Skeletal muscle tissue (tissue), 4 donors: Measurements from ENCODE around the gene HDDC3. TPM values are rescaled to one million over a fixed set of nuclear protein-coding genes. Genes with fewer than 3 reads are reported as not detected.

Source experiments
- H3K27ac ChIP-seq: one replicate; pipeline ENCODE4 v1.7.0; 2013; ENCODE audit warnings: mild to moderate bottlenecking, low read depth, low read length, inconsistent platforms
- H3K27me3 ChIP-seq, 3 donors: one replicate each; pipeline ENCODE4 v1.7.0; 2013; ENCODE audit warnings: low read length in 3 of 3; ENCODE audit not compliant: control insufficient read depth in 3 of 3, insufficient read depth in 3 of 3
- H3K36me3 ChIP-seq, 3 donors: one replicate each; pipeline ENCODE4 v1.7.0; 2013; ENCODE audit warnings: low read length in 3 of 3; ENCODE audit not compliant: control insufficient read depth in 3 of 3, insufficient read depth in 3 of 3
- H3K4me1 ChIP-seq, 3 donors: one replicate each; pipeline ENCODE4 v1.7.0; 2013; ENCODE audit warnings: low read length in 3 of 3, mild to moderate bottlenecking in 3 of 3; ENCODE audit not compliant: control insufficient read depth in 3 of 3, insufficient read depth in 3 of 3
- H3K4me3 ChIP-seq, 3 donors: one replicate each; pipeline ENCODE4 v1.7.0; 2013; ENCODE audit warnings: low read length in 3 of 3
- H3K9ac ChIP-seq, 3 donors: one replicate each; pipeline ENCODE4 v1.7.0; 2013; ENCODE audit warnings: low read length in 3 of 3, mild to moderate bottlenecking in 3 of 3, moderate library complexity in 2 of 3, low read depth in 1 of 3
- H3K9me3 ChIP-seq, 3 donors: one replicate each; pipeline ENCODE4 v1.7.0; 2013; ENCODE audit warnings: low read length in 3 of 3; ENCODE audit not compliant: control insufficient read depth in 3 of 3
- total RNA-seq: library from RNA; depleted of rRNA; stranded (reverse); fragments of >200 nt; gene quantifications from one replicate; pipeline ENCODE4 v1.2.3, GENCODE V29; 2014
- donor health status: Osteomylitis.

HDDC3 gene
- total RNA-seq, 1 donor from 2014 or later: 5.7 TPM

DNA sequence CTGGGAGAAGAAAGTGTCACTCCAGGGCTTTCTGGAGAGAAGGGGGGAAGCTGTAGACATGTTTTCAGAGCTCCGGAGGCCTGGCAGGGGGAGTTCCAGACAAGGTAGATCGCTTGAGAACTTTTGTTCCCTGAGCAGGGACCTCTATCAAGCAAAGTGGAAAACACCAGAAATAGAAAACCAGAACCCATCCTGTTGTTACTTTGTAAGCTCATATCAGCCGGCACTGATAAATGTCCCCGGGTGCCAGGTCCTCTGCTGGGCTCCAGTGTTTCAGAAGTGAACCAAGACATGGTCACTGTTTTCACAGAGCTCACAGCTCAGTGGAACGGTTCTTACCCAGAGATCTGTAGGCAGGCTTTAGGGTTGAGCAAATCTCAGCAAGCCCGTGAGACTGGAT is 13.5 kb downstream of the HDDC3 start:
- Histone ChIP-seq H3K9me3 (no peaks in the 10 kb centered on the region), H3K27ac (no peak overlapping the region), H3K36me3 (peaks cover 62 to 70% (median 63%) of the 10 kb centered on the region in 3 donors), H3K4me1 (peaks cover 20 to 47% (median 45%) of the 10 kb centered on the region in 3 donors), H3K4me3 (no peak overlapping the region), H3K27me3 (no peaks in the 10 kb centered on the region), H3K9ac (no peak overlapping the region)

DNA sequence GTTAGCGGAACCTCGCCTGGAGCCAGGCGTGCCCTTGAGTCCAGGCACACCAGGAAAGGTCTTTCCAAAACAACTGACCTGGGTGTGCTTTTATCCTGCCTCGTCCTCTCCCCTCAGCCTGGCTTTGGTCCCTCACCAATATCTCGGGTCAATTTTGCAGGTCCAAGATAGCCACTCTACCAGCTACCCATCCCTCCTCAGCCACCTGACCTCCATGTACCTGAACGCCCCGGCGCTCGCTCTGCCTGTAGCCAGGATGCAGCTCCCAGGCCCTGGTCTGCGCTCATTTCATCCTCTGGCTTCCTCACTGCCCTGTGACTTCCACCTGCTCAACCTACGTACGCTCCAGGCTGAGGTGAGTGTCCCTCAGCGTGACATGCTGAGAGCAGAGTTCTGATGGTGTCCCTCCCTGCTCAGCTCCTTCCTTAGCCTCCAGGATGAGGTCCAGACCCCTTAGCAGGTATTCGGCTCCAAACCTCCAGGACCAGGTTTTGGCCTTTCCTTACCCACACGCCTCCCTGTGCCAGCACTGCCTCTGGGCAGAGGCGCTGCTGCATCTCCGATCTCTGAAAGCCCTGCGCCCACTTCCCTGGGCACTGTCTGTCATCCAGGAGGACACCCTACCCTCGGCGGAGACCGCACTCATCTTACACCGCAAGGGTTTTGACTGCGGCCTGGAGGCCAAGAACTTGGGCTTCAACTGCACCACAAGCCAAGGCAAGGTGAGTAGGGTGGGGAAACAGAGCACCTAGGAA is 14.1 kb downstream of the HDDC3 start:
- peak overlapping the region in 2 of 3 donors; percentile 43 to 82 for H3K9ac ChIP-seq
- no peak overlapping the region for H3K4me3 ChIP-seq
- H3K27ac ChIP-seq: no peak overlapping the region
- H3K36me3 ChIP-seq: peaks cover 68 to 74% (median 69%) of the 10 kb centered on the region in 3 donors
- H3K9me3 ChIP-seq: no peaks in the 10 kb centered on the region
- peaks cover 20 to 49% (median 48%) of the 10 kb centered on the region in 3 donors for H3K4me1 ChIP-seq
- no peaks in the 10 kb centered on the region for H3K27me3 ChIP-seq

DNA sequence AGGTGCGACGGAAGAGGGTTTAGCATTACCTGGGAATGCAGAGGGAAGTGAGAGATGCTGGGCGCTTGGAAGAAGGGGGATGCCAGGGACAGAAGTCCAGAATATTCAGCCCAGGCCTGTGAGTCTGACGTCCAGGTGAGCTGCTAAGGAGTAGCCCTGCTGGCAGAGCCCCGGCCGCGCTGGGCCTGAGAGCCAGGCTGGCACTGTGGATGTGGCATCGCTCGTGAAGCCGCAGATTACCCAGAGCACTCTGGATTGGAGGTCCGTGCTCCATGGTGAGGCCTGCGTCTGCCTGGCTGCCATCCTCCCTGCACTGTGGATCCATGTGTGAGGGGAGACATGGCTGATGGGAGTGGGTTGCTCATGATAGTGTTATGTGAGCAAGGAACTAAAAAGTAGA is 14.8 kb downstream of the HDDC3 start:
- H3K4me3 ChIP-seq: peak overlapping the region in 1 of 3 donors; percentile 69
- H3K27me3 ChIP-seq: no peaks in the 10 kb centered on the region
- H3K4me1 ChIP-seq: peaks cover 20 to 49% (median 48%) of the 10 kb centered on the region in 3 donors
- H3K27ac ChIP-seq: peak overlapping the region; percentile 92
- H3K9ac ChIP-seq: peak overlapping the region in 1 of 3 donors; percentile 82
- H3K36me3 ChIP-seq: peaks cover 75 to 81% (median 76%) of the 10 kb centered on the region in 3 donors
- no peaks in the 10 kb centered on the region for H3K9me3 ChIP-seq

DNA sequence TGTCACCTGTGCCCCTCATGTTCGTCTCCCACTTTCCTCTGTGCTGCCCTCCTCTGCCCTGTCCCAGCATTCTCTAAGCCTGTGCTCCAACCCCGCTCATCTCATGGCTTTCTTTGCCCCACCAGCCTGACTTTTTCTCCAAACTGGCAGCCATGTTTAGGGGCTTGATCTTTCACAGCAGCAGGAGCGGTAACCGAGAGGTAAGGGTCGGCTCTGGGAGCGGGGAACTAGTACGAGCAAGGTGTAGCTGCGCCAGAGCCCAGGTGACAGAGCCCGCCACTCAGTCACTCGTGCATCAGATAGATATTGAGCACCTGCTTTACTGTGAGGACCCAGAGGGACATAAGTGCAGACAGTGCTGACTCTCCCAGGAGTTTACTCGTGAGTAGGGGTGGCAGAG is 15.9 kb downstream of the HDDC3 start:
- no peaks in the 10 kb centered on the region for H3K9me3 ChIP-seq
- peaks cover 20 to 49% (median 48%) of the 10 kb centered on the region in 3 donors for H3K4me1 ChIP-seq
- H3K9ac ChIP-seq: peak overlapping the region; percentile 24 to 82 (median 52)
- H3K4me3 ChIP-seq: peak overlapping the region in 2 of 3 donors; percentile 47 to 69
- peaks cover 83 to 92% (median 84%) of the 10 kb centered on the region in 3 donors for H3K36me3 ChIP-seq
- peak overlapping the region; percentile 92 for H3K27ac ChIP-seq
- no peaks in the 10 kb centered on the region for H3K27me3 ChIP-seq

DNA sequence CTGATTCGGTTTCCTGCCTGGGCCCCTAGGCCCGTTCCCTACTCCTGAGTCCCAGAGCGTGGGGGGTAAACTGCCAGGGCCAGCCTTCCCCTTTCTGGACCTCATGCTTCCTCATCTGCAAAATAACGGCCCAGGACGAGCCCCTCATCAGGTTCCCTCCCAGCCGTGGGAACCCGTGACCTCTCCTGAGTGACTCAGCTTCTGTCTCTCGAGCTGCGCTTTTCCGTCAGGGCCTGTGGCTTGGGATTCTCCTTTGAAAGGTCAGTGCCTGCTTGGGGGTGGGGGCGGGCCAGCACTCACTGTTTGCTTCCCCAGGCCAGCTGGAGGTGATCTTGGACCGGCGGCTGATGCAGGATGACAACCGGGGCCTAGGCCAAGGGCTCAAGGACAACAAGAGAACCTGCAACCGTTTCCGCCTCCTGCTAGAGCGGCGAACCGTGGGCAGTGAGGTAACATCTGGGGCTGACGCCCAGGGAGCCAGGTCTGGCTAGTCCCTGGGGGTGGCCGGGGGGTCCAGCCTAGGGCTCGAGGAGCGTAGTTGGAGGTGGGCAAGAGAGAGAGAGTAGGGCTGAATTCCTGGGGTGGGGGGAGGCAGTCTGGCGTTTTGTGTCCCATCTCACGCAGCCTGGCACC is 16.4 kb downstream of the HDDC3 start:
- peak overlapping the region; percentile 92 for H3K27ac ChIP-seq
- H3K27me3 ChIP-seq: no peaks in the 10 kb centered on the region
- H3K4me1 ChIP-seq: peaks cover 20 to 49% (median 48%) of the 10 kb centered on the region in 3 donors
- peak overlapping the region; percentile 52 to 82 (median 76) for H3K9ac ChIP-seq
- H3K9me3 ChIP-seq: no peaks in the 10 kb centered on the region
- peak overlapping the region in 2 of 3 donors; percentile 47 to 69 for H3K4me3 ChIP-seq
- peaks cover 83 to 92% (median 84%) of the 10 kb centered on the region in 3 donors for H3K36me3 ChIP-seq

DNA sequence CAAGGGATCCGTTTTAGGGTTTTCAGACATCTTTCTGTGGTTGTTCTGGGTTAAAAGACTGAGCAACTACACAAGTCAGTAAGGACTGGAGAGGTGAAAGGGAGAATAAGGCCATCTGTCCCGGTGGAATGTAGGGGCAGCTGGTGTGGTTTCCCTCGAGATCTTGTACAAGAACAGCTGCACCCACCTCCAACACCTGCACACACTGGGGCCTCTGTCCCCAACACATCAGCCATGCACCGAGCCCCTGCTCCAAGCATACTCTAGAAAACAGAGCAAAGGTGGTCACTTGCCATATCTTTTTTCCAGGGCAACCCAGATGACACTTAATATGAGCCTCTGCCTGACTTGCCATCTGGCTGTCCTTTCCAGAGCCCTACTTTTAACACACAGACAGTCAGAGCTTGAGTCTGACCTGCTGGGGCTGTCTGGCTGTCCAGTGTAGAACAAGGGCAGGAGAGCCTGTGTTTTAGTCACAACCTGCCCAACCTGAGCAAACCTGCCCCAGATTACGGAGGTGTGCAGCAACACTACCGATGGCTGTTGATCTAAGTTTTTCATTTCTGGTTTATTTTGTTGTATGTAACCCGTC is 17.0 kb downstream of the HDDC3 start:
- Histone ChIP-seq H3K27ac (peak overlapping the region; percentile 92), H3K4me3 (peak overlapping the region in 2 of 3 donors; percentile 47 to 69), H3K9ac (peak overlapping the region; percentile 52 to 82 (median 76)), H3K27me3 (no peaks in the 10 kb centered on the region), H3K36me3 (peaks cover 84 to 92% (median 85%) of the 10 kb centered on the region in 3 donors), H3K9me3 (no peaks in the 10 kb centered on the region), H3K4me1 (peaks cover 20 to 49% (median 48%) of the 10 kb centered on the region in 3 donors)

DNA sequence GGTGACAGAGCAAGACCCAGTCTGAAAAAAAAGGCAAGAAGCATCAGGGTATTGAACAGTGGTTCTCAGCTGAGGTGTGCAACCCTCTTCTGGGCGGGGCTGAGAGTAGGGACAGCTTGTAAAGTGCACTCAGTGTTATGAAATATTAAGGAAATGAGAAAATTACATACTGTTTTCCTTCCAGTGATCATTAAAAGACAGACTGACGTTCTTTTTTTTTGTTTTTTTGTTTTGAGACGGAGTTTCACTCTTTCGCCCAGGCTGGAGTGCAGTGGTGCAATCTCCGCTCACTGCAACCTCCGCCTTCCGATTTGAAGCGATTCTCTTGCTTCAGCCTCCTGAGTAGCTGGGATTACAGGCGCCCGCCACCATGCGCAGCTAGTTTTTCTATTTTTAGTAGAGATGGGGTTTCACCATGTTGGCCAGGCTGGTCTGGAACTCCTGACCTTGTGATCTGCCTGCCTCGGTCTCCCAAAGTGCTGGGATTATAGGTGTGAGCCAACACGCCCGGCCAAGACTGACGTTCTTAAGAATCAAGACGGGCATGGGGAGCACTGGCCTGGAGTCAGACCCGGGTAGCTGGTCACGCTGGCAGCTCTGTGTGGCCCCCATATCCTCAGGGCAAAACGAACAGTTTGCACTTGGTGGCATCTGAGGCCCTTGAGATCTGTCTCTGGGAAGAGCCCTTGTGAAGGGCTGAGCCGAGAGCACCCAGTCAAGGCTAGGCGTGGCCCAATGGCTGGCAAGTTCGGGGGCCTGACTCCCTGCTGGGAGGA is 17.9 kb downstream of the HDDC3 start:
- no peaks in the 10 kb centered on the region for H3K9me3 ChIP-seq
- H3K27me3 ChIP-seq: no peaks in the 10 kb centered on the region
- peak overlapping the region; percentile 92 for H3K27ac ChIP-seq
- H3K9ac ChIP-seq: peak overlapping the region; percentile 15 to 82 (median 52)
- H3K36me3 ChIP-seq: peaks cover 83 to 89% (median 84%) of the 10 kb centered on the region in 3 donors
- peaks cover 20 to 48% (median 45%) of the 10 kb centered on the region in 3 donors for H3K4me1 ChIP-seq
- H3K4me3 ChIP-seq: peak overlapping the region in 1 of 3 donors; percentile 6

DNA sequence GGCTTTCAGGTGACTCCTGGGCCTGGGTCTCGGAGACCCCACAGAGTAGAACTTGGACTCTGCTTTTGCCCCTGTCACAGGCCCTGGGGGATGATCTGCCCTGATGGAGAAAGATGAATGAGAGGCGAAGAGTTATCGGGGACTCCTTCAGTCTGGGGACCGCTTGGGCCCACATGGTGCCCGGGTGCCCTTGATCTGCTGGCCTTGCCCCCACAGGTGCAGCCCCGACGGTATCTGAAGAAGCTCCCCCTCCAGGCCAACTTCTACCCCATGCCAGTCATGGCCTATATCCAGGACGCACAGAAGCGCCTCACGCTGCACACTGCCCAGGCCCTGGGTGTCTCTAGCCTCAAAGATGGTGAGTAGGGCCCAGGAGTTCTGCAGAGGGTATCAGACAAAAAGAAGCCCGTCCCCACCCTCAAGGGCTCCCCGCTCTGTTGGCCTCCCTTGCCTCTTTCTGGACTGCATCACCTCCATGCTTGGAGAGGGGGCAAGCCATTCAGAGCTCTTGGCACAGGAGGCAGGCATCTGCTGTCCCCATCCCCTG is 18.9 kb downstream of the HDDC3 start:
- H3K4me3 ChIP-seq: no peak overlapping the region
- peaks cover 20 to 45% (median 45%) of the 10 kb centered on the region in 3 donors for H3K4me1 ChIP-seq
- H3K9me3 ChIP-seq: no peaks in the 10 kb centered on the region
- peak overlapping the region in 1 of 3 donors; percentile 25 for H3K9ac ChIP-seq
- no peaks in the 10 kb centered on the region for H3K27me3 ChIP-seq
- peaks cover 82 to 89% (median 83%) of the 10 kb centered on the region in 3 donors for H3K36me3 ChIP-seq
- H3K27ac ChIP-seq: no peak overlapping the region

DNA sequence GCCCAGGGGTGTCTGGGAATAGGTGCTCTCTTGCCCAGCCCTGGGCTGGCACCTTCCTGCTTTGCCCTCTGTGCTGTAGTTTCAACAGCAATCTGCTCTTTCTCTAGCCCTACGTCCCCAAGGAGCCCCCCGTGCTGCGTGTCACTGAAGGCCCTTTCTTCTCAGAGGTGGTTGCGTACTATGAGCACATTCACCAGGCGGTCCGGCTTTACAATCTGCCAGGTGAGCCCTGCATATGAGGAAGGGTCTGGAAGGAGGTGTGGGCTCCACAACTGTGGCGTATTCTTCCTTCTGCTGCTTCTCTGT is 19.6 kb downstream of the HDDC3 start:
- Histone ChIP-seq H3K27me3 (no peaks in the 10 kb centered on the region), H3K27ac (no peak overlapping the region), H3K9ac (no peak overlapping the region), H3K9me3 (no peaks in the 10 kb centered on the region), H3K4me3 (no peak overlapping the region), H3K36me3 (peaks cover 75 to 87% (median 80%) of the 10 kb centered on the region in 3 donors), H3K4me1 (peaks cover 20 to 40% (median 39%) of the 10 kb centered on the region in 3 donors)
